ENCODE results near the gene DSCAML1. TPM values are rescaled to one million over a fixed set of nuclear protein-coding genes. Genes with fewer than 3 reads are reported as not detected.

The DSCAML1 gene
- total RNA-seq, 1 experiment from 2014 or later = 0.90 TPM

DNA sequence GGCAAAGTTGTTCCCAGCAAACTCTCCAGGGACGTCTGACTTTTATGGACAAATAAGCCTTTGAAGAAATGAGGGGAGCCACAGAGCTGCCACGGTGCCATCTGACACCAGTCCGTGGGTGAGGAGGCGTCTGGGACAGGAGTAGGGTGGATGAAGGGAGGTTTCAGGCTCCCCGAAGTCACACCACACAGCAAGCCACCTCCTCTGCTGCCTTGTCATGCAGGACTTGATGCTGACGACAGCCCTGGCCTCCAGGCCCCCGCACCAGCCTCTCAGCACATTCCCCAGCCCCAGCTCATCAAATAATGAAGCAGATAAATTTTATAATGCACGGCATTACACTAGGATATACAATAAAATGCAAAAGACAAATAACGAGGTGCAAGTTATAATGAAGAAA is 312.9 kb downstream of the DSCAML1 start (continued):
- TF ChIP-seq, protein P1, sequence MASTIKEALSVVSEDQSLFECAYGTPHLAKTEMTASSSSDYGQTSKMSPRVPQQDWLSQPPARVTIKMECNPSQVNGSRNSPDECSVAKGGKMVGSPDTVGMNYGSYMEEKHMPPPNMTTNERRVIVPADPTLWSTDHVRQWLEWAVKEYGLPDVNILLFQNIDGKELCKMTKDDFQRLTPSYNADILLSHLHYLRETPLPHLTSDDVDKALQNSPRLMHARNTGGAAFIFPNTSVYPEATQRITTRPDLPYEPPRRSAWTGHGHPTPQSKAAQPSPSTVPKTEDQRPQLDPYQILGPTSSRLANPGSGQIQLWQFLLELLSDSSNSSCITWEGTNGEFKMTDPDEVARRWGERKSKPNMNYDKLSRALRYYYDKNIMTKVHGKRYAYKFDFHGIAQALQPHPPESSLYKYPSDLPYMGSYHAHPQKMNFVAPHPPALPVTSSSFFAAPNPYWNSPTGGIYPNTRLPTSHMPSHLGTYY (CRISPR knock-in tag; IDR thresholded peaks at IDR 0.05) = no peak
- TF ChIP-seq CREB1 (CRISPR knock-in tag; IDR thresholded peaks at IDR 0.05) = no peak
- no peak for TF ChIP-seq MYBL2 (CRISPR knock-in tag; IDR thresholded peaks at IDR 0.05)

DNA sequence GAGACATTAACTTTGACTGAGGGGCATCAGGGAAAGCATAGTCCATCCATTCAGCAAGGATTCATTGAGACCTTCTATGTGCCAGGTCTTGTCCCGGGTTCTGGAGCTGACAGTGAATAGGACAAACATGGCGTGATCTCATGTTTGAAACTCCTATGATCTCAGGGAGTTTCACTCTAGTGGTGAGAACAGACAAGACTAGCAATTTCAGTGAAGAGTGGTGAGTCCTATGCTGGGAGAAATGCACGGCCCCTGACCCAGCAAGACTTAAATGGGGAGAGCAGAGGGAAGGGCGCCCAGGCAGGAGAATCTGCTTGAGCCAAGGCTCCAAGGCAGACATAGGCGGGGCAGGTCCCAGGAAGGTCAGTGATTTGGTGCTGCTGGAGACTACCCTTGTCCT is 313.6 kb downstream of the DSCAML1 start:
- no peaks in the 10 kb centered on the region for H3K36me3 Mint-ChIP-seq
- CTCF ChIA-PET = interaction anchor here (0.6 kb wide), 1 partner anchor 1452 kb away, joined by 4 read pairs; no protein-coding TSS in a partner anchor
- H3K9me3 Mint-ChIP-seq = peaks cover 8% of the 10 kb centered on the region
- no peak for DNase-seq (ENCODE audit: low spot score)
- H3K27me3 Mint-ChIP-seq (ENCODE audit: low read depth) = no peaks in the 10 kb centered on the region; the same call in 1 of the 2 replicates
- H3K27ac Mint-ChIP-seq = peak overlapping the region; percentile 37; the same call in 1 of the 2 replicates
- TF ChIP-seq OVOL2 (CRISPR knock-in tag; IDR thresholded peaks at IDR 0.05; ENCODE audit: borderline replicate concordance) (no peak), GABPB1 (CRISPR knock-in tag; IDR thresholded peaks at IDR 0.05) (no peak), GTF2I (CRISPR knock-in tag; conservative IDR thresholded peaks at IDR 0.05) (no peak), HMGA2 (CRISPR knock-in tag; IDR thresholded peaks at IDR 0.05) (no peak)
- TF ChIP-seq, protein P2, sequence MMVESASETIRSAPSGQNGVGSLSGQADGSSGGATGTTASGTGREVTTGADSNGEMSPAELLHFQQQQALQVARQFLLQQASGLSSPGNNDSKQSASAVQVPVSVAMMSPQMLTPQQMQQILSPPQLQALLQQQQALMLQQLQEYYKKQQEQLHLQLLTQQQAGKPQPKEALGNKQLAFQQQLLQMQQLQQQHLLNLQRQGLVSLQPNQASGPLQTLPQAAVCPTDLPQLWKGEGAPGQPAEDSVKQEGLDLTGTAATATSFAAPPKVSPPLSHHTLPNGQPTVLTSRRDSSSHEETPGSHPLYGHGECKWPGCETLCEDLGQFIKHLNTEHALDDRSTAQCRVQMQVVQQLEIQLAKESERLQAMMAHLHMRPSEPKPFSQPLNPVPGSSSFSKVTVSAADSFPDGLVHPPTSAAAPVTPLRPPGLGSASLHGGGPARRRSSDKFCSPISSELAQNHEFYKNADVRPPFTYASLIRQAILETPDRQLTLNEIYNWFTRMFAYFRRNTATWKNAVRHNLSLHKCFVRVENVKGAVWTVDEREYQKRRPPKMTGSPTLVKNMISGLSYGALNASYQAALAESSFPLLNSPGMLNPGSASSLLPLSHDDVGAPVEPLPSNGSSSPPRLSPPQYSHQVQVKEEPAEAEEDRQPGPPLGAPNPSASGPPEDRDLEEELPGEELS (CRISPR knock-in tag; IDR thresholded peaks at IDR 0.05) = no peak
- TF ChIP-seq, protein P3, sequence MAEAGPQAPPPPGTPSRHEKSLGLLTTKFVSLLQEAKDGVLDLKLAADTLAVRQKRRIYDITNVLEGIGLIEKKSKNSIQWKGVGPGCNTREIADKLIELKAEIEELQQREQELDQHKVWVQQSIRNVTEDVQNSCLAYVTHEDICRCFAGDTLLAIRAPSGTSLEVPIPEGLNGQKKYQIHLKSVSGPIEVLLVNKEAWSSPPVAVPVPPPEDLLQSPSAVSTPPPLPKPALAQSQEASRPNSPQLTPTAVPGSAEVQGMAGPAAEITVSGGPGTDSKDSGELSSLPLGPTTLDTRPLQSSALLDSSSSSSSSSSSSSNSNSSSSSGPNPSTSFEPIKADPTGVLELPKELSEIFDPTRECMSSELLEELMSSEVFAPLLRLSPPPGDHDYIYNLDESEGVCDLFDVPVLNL (CRISPR knock-in tag; IDR thresholded peaks at IDR 0.05; ENCODE audit: borderline replicate concordance, low read depth) = no peak
- TF ChIP-seq, protein P4, sequence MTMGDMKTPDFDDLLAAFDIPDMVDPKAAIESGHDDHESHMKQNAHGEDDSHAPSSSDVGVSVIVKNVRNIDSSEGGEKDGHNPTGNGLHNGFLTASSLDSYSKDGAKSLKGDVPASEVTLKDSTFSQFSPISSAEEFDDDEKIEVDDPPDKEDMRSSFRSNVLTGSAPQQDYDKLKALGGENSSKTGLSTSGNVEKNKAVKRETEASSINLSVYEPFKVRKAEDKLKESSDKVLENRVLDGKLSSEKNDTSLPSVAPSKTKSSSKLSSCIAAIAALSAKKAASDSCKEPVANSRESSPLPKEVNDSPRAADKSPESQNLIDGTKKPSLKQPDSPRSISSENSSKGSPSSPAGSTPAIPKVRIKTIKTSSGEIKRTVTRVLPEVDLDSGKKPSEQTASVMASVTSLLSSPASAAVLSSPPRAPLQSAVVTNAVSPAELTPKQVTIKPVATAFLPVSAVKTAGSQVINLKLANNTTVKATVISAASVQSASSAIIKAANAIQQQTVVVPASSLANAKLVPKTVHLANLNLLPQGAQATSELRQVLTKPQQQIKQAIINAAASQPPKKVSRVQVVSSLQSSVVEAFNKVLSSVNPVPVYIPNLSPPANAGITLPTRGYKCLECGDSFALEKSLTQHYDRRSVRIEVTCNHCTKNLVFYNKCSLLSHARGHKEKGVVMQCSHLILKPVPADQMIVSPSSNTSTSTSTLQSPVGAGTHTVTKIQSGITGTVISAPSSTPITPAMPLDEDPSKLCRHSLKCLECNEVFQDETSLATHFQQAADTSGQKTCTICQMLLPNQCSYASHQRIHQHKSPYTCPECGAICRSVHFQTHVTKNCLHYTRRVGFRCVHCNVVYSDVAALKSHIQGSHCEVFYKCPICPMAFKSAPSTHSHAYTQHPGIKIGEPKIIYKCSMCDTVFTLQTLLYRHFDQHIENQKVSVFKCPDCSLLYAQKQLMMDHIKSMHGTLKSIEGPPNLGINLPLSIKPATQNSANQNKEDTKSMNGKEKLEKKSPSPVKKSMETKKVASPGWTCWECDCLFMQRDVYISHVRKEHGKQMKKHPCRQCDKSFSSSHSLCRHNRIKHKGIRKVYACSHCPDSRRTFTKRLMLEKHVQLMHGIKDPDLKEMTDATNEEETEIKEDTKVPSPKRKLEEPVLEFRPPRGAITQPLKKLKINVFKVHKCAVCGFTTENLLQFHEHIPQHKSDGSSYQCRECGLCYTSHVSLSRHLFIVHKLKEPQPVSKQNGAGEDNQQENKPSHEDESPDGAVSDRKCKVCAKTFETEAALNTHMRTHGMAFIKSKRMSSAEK (CRISPR knock-in tag; IDR thresholded peaks at IDR 0.05; ENCODE audit: borderline replicate concordance) = no peak
- TF ChIP-seq, protein P5, sequence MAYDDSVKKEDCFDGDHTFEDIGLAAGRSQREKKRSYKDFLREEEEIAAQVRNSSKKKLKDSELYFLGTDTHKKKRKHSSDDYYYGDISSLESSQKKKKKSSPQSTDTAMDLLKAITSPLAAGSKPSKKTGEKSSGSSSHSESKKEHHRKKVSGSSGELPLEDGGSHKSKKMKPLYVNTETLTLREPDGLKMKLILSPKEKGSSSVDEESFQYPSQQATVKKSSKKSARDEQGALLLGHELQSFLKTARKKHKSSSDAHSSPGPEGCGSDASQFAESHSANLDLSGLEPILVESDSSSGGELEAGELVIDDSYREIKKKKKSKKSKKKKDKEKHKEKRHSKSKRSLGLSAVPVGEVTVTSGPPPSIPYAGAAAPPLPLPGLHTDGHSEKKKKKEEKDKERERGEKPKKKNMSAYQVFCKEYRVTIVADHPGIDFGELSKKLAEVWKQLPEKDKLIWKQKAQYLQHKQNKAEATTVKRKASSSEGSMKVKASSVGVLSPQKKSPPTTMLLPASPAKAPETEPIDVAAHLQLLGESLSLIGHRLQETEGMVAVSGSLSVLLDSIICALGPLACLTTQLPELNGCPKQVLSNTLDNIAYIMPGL (CRISPR knock-in tag; IDR thresholded peaks at IDR 0.05) = no peak
- H3K4me1 Mint-ChIP-seq = peaks cover 22% of the 10 kb centered on the region
- H3K4me3 Mint-ChIP-seq = no peak overlapping the region
- POLR2A ChIA-PET = no interaction called here
- no peak for ATAC-seq

DNA sequence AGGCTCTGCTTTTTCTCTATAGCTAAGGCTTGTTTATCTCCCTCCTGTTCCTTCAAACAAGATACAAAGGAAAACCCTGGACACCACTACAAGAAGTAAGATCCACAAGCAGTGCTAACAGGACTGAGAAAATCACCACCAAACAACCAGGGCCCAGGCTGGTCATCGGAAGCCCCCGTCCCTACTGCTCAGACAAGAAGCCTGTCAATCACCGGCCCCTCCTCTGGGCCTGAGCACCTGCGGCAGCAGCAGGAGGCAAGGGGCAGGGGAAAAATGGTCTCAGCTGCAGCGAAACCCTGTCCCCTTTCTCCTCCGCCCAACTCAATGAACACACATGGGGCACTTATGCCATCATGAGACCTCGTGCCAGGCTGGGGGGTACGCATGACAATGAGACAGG is 314.1 kb downstream of the DSCAML1 start:
- POLR2A ChIA-PET = no interaction called here
- ATAC-seq = no peak
- Mint-ChIP-seq H3K27me3 (ENCODE audit: low read depth) (no peaks in the 10 kb centered on the region; the same call in 1 of the 2 replicates), H3K4me1 (peaks cover 22% of the 10 kb centered on the region), H3K27ac (peak overlapping the region; percentile 37; the same call in 1 of the 2 replicates), H3K9me3 (peaks cover 8% of the 10 kb centered on the region), H3K36me3 (no peaks in the 10 kb centered on the region), H3K4me3 (no peak overlapping the region)
- CTCF ChIA-PET = interaction anchor here (2.6 kb wide), 1 partner anchor 14 kb away, joined by 10 read pairs; no protein-coding TSS in a partner anchor
- no peak for DNase-seq (ENCODE audit: low spot score)
- TF ChIP-seq, protein P6, sequence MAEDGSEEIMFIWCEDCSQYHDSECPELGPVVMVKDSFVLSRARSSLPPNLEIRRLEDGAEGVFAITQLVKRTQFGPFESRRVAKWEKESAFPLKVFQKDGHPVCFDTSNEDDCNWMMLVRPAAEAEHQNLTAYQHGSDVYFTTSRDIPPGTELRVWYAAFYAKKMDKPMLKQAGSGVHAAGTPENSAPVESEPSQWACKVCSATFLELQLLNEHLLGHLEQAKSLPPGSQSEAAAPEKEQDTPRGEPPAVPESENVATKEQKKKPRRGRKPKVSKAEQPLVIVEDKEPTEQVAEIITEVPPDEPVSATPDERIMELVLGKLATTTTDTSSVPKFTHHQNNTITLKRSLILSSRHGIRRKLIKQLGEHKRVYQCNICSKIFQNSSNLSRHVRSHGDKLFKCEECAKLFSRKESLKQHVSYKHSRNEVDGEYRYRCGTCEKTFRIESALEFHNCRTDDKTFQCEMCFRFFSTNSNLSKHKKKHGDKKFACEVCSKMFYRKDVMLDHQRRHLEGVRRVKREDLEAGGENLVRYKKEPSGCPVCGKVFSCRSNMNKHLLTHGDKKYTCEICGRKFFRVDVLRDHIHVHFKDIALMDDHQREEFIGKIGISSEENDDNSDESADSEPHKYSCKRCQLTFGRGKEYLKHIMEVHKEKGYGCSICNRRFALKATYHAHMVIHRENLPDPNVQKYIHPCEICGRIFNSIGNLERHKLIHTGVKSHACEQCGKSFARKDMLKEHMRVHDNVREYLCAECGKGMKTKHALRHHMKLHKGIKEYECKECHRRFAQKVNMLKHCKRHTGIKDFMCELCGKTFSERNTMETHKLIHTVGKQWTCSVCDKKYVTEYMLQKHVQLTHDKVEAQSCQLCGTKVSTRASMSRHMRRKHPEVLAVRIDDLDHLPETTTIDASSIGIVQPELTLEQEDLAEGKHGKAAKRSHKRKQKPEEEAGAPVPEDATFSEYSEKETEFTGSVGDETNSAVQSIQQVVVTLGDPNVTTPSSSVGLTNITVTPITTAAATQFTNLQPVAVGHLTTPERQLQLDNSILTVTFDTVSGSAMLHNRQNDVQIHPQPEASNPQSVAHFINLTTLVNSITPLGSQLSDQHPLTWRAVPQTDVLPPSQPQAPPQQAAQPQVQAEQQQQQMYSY (CRISPR knock-in tag; IDR thresholded peaks at IDR 0.05) = no peak
- TF ChIP-seq, protein P7, sequence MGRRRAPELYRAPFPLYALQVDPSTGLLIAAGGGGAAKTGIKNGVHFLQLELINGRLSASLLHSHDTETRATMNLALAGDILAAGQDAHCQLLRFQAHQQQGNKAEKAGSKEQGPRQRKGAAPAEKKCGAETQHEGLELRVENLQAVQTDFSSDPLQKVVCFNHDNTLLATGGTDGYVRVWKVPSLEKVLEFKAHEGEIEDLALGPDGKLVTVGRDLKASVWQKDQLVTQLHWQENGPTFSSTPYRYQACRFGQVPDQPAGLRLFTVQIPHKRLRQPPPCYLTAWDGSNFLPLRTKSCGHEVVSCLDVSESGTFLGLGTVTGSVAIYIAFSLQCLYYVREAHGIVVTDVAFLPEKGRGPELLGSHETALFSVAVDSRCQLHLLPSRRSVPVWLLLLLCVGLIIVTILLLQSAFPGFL (CRISPR knock-in tag; IDR thresholded peaks at IDR 0.05; ENCODE audit: borderline replicate concordance) = no peak
- TF ChIP-seq, protein P8, sequence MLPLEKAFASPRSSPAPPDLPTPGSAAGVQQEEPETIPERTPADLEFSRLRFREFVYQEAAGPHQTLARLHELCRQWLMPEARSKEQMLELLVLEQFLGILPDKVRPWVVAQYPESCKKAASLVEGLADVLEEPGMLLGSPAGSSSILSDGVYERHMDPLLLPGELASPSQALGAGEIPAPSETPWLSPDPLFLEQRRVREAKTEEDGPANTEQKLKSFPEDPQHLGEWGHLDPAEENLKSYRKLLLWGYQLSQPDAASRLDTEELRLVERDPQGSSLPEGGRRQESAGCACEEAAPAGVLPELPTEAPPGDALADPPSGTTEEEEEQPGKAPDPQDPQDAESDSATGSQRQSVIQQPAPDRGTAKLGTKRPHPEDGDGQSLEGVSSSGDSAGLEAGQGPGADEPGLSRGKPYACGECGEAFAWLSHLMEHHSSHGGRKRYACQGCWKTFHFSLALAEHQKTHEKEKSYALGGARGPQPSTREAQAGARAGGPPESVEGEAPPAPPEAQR (CRISPR knock-in tag; IDR thresholded peaks at IDR 0.05) = no peak
- no peak for TF ChIP-seq TP53 (CRISPR knock-in tag; IDR thresholded peaks at IDR 0.05)
- no peak for TF ChIP-seq NFATC4 (CRISPR knock-in tag; IDR thresholded peaks at IDR 0.05)
